HL-60 (cell line): ENCODE results near the gene TIPARP.

Experiments used
- DNase-seq, 2 experiments: peaks; one replicate each; pipeline ENCODE4 v3.0.0-alpha.2; 2010 to 2020; ENCODE audit warnings: low read depth in 1 of 2, low spot score in 1 of 2
- H3K27ac ChIP-seq: fragments of 250-450 bp; sonication (Bioruptor Pico); replicated peaks from 2 replicates; pipeline ENCODE4 v1.5.1; 2020; ENCODE audit warnings: mild to moderate bottlenecking, moderate library complexity
- H3K27me3 ChIP-seq: fragments of 250-450 bp; sonication (Bioruptor Pico); 2 replicates; pipeline ENCODE4 v1.5.1; 2021; ENCODE audit warnings: mild to moderate bottlenecking, moderate library complexity; ENCODE audit not compliant: insufficient read depth, poor library complexity, severe bottlenecking
- H3K4me3 ChIP-seq: replicated peaks from 2 replicates; pipeline ENCODE4 v1.5.1; 2011; ENCODE audit warnings: mild to moderate bottlenecking, control low read depth, low read length; ENCODE audit not compliant: insufficient read depth
- CTCF ChIP-seq: IDR thresholded peaks from one replicate; pipeline ENCODE4 v1.5.1; 2011; ENCODE audit warnings: low read length, control low read depth, inconsistent platforms; ENCODE audit not compliant: insufficient read depth
- GABPA ChIP-seq: IDR thresholded peaks from 2 replicates; pipeline ENCODE4 v1.6.1; 2012; ENCODE audit warnings: low read depth
- POLR2AphosphoS5 ChIP-seq: IDR thresholded peaks from 2 replicates; pipeline ENCODE4 v1.6.1; 2012; ENCODE audit warnings: low read depth
- REST ChIP-seq: IDR thresholded peaks from 2 replicates; pipeline ENCODE4 v1.6.1; 2012; ENCODE audit warnings: low read depth; ENCODE audit not compliant: insufficient replicate concordance
- SPI1 ChIP-seq: IDR thresholded peaks from 2 replicates; pipeline ENCODE4 v1.6.1; 2012; ENCODE audit warnings: low read depth, mild to moderate bottlenecking, borderline replicate concordance

Gene TIPARP

GRCh38 chr3:156631323-156631722 lies 43.1 kb upstream of the TIPARP start:
- no peaks in the 10 kb centered on the region for H3K27me3 ChIP-seq
- no peak overlapping the region for H3K27ac ChIP-seq
- DNase-seq = no peak
- no peak overlapping the region for H3K4me3 ChIP-seq
- TF ChIP-seq POLR2AphosphoS5 (no peak), GABPA (no peak), REST (no peak), CTCF (no peak), SPI1 (no peak)

GRCh38 chr3:156632601-156633000 lies 41.8 kb upstream of the TIPARP start:
- TF ChIP-seq POLR2AphosphoS5 = no peak
- no peak for DNase-seq
- Histone ChIP-seq H3K4me3 (no peak overlapping the region), H3K27me3 (no peaks in the 10 kb centered on the region), H3K27ac (no peak overlapping the region)

GRCh38 chr3:156633335-156633734 lies 41.1 kb upstream of the TIPARP start:
- no peak for DNase-seq

More at GRCh38 chr3:156633335-156633734, 41.1 kb upstream of the TIPARP start:
- H3K27ac ChIP-seq = no peak overlapping the region
- no peak for TF ChIP-seq REST
- TF ChIP-seq POLR2AphosphoS5 = no peak
- no peak for TF ChIP-seq SPI1
- no peak for TF ChIP-seq GABPA
- TF ChIP-seq CTCF = no peak
- no peaks in the 10 kb centered on the region for H3K27me3 ChIP-seq
- H3K4me3 ChIP-seq = no peak overlapping the region
